NCI-H2227 (cell line): ENCODE results near the gene GPR137.

Experiments
- DNase-seq: peaks from one replicate; lab custom pipeline; 2025; ENCODE audit not compliant: unreplicated experiment; lab: John Stamatoyannopoulos, UW

GPR137 gene

DNA sequence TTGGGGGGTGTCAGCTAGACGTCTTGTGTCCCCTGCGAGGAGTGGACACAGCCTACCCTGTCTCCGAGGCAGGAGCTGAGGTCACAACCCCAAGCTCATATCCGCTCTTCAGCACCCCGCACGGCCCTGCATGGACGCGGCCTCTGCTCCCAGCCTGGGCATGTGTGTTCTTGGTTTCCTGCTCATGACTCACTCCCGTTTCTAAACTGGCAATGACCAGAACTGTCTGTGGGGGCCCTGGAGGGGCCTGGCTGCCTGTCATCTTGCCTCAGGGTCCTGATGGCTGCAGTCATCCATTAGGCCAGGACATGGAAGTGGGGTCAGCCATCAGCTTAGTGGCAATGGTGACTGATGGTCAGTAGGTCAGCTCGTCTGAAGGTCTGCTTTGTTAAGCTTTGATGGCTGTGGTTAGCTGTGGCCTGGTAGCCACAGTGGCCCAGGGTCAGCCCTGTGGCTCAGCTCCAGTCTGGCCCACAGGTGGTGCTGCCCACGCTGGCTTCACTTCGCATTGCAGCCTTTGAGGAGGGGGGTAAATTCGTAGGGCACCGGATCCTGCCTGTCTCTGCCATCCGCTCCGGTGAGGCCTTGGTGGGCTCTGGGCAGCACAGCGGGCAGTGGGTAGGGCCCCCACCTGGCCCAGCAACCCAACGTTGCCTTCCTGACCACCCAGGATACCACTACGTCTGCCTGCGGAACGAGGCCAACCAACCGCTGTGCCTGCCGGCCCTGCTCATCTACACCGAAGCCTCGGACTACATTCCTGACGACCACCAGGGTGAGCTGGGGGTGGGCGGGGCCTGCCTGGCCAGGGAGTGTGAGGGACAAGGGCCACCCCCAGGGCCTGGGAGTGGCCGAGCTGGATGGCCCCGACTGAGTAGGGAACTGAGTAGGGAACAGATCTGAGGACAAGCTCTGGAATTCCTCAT, 22.4 kb upstream of the GPR137 start:
- DNase-seq, result no peak

DNA sequence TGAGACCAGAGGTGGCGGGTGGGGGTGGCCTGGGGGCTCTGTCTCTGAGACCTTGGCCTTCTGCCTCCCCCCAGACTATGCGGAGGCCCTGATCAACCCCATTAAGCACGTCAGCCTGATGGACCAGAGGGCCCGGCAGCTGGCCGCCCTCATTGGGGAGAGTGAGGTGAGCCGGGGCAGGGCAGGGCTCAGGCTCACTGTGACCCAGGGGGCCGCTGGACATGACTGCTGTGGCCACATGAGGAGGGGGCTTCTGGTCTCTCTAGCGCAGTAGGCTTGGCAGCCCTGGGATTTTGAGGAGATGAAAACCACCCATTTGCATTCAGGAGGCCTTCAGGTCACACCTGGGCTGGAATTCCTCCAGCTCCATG, 21.7 kb upstream of the GPR137 start:
- DNase-seq, result no peak

DNA sequence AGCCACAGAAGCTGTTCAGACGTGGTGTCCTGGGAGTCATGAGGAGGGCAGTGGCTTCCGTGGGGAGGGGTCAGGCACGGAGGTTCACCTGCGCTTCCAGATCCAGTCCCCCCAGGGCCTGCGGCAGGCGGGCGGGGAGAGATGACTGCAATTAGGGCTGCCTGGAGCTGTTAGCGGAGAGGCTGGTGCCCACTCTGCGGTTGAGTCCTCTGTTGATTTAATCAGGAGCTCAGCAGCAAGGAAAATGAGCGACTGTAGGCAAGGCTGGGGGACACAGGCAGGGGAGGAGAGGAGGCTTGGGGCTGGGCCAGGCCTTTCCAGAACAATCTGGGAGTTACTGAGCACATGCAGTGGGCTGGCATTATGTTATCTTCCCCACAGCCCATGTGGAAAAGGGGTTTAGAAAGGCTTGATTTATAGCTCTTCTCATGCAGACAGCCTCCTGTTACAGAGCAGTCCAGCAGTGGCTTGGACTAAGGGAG, 21.2 kb upstream of the GPR137 start:
- peak; percentile 62 for DNase-seq

DNA sequence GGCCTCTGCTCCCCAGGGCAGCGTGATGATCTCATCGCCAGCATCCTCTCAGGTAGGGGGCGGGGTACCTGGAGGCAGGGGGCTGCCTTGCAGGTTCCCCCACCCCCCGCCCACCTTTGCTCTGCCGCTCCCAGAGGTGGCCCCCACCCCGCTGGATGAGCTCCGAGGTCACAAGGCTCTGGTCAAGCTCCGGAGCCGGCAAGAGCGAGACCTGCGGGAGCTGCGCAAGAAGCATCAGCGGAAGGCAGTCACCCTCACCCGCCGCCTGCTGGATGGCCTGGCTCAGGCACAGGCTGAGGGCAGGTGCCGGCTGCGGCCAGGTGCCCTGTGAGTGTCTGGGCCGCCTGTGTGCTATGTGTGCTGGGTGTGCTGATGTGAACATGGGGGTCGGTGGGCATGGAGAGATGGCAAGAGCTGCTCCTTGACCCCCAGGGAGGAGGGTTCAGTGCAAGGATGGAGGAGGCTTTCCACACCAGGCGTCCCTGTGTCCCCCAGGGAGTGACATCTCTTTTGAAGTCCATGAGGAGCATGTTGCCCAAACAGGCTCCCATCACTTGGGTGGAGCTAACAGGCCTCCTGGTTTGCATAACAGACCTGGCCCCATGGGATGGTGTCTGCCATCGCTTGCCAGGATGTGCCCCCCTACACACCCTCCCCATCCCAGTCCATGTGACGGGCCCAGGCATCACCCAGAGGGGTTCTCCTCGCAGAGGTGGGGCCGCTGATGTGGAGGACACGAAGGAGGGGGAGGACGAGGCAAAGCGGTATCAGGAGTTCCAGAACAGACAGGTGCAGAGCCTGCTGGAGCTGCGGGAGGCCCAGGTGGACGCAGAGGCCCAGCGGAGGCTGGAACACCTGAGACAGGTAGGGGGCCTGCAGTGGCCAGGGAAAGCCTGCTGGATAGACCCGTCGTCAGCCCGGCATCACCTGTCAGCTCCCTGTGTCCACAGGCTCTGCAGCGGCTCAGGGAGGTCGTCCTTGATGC, 20.2 kb upstream of the GPR137 start:
- no peak for DNase-seq

DNA sequence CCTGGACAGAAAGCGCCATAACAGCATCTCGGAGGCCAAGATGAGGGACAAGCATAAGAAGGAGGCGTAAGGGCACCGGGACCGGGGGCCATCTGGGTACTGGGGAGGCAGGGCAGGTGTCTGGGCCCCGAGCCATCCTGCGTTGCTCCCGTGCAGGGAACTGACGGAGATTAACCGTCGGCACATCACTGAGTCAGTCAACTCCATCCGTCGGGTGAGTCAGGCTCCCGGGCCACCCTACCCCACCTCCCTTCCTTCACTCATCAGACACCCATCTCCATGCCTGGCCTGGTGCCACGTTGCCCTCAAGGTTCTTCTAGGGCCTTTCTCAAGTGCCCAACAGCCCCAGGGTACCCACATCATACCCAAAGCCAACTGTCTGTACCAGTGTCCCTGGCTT, 19.3 kb upstream of the GPR137 start:
- no peak for DNase-seq

DNA sequence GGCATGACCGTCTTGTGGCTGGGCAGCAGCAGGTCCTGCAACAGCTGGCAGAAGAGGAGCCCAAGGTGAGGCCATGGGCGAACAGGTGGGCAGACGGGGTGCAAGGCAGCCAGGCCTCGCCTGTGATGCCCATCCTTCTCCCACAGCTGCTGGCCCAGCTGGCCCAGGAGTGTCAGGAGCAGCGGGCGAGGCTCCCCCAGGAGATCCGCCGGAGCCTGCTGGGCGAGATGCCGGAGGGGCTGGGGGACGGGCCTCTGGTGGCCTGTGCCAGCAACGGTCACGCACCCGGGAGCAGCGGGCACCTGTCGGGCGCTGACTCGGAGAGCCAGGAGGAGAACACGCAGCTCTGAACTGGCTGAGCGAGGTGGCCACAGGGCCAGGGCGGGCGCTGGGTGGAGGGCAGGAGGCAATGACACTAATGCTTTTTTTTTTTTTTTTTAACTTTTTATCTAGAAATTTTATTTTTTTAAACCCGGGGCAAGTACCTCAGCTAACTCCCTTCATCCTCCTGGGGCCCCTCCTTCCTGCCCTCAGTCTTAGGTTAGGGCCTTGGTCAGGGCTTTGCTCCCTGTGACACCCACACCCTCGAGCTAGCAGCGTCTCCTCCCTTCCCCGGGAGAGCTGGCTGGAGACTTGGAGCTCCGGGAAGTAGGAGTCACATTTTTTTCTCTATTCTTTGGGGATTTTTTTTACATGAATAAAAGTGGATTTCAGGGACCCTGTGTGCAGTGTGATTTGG, 18.3 kb upstream of the GPR137 start:
- no peak for DNase-seq

DNA sequence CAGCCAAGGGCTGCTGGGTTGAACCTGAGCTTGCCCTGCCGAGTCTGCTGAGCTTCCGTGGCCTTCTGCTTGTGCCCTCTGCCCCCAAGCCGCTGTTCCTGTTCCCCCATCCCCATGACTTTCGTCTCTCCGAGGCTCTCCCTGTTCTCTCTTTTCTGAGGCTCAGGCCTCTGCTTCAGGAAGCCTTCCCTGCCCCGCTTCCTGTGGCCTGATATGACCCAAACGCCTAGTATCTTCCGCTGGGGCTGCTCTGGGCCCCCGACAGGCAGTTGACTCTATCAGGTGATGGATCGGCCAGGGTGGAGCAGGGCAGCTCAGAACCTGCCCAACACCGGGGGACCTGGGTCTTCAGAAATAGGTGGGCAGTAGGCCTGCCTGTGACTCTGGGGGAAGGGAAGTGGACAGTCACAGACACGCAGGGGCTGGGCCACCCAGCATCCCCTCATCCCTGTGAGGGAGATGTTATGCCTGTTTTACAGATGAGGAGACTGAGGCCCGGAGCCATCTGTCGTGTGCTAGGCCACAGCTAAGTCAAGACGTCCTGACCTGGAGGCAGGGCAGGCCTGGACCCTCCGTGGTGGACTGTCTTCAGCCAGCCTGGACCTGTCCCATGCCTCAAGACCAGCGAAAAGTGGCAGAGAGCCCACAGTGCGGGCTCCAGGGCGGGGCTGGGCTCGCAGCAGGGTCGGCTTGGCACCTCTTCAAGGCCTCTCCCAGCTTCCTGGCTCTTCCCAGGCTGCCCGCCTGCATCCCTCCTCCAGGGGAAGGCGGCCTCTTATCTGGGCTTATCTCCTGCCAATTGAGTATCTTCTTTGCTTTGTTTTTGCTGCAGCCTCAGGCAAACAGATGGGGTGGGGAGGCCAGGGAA, 17.4 kb upstream of the GPR137 start:
- peak; percentile 41 for DNase-seq

DNA sequence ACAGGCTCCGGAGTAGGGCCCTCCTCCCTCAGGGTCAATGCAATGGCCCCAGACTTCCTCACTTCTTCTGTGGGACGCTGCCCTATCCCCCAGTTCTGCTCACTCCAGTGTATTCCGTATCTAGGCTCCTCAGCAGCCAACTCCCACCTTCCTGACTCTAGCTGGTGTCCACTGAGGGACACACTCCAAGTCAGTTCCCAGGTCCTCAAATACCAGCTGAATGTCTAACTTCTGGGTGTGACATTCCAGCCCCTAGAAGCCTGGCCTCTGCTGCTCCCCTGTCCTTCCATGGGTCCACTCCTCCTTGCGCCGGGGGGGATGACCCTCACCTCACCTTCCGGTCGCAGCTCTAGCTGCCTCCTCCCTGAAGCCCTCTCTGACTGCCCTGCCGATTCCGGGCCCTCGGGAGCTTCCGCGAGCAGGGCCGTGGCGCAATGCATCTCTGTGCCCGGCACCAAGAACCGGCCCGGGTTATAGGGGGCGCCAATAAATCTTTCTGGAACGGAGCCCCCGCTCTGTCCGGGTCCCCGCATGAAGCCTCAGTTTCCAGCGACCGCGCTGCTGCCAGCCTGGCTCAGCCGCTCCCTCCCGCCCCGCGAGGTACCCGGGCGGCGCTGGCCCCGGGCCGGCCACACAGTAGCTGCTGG, 16.6 kb upstream of the GPR137 start:
- DNase-seq, result peak; percentile 53

DNA sequence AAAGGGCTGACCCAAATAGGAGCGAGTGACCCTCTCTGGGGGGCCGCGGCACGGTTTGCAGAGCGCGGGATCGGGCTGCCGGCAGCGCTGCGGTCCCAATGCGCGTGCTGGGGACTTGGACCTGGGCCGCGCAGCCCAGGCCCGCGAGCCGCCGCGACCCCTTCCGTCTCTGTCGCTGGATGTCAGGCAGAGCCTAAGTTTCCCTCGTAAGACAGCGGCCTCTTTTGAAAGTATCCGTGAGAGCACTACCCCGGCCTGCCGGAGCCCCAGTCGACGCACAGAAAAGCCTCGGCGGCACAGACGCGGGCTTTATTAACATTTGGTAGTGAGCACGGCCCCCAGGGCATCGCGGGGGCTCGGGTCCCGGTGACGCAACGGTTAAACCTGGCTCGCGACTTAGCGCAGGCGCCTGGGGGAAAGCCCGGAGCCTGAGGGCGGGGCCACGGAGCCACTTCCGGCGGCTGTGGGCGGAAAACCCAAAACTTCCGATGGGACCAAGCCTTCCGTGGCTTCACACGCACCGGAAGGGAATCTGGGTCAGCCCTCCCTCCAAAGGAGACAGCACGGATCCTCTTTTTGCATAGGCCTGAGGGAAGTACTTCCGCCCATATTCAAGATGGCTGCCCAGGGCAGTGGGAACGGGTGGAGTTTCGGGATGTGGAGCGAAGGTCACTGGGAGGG, 16.0 kb upstream of the GPR137 start:
- DNase-seq, result peak; percentile 99

DNA sequence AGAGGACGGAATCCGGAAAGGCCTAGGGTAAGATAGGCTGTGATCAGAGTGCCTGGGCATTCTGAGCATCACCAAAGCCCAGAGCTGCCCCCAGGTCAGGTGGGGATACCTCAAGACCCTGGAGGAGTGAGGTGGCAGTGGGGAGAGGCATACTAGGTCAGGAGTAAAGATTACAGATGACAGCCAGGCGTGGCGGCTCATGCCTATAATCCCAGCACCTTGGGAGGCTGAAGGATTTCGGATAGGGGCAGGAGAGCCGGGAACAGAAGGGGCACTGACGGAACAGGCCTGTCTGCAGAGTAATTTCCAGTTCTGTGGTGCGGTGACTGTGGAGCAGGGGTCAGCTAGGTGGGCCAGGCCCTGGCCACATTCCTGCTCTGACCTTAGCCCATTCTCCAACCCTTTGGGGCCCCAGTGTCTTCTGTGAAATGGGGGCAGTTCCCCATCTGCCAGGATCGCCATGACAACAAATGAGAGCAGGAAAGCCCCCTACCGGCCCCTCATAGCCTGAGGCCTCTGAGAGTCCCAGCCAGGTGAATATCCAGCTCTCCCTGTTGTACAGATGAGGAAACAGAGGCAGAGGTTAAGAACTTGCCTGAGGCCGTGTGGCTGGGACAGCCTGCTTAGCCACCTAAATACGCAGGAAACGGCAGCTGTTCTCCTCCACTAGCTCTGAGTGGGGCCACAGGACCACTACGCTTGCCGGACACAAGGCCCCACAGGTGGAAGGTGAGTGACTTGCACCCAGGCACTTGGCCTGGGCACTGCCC, 10.4 kb upstream of the GPR137 start:
- no peak for DNase-seq

DNA sequence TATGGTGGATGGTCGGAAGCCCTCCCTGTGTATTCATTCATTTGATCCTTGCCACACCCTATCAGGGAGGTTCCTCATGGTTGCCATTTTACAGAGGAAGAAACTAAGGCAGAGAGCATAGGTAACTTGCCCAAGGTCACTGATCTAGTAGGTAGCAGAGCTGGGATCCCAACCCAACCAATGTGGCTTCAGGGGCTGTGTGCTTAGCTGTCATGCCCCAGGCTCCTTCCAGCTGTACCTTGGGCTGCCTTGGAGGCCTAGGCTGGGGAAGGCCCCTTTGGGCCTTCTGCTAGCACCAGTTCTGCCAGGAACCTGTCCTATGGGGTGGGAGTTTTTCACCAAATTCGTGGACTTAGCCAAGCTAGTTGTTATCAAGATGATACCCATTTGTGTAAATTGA, 9.8 kb upstream of the GPR137 start:
- DNase-seq, result no peak

DNA sequence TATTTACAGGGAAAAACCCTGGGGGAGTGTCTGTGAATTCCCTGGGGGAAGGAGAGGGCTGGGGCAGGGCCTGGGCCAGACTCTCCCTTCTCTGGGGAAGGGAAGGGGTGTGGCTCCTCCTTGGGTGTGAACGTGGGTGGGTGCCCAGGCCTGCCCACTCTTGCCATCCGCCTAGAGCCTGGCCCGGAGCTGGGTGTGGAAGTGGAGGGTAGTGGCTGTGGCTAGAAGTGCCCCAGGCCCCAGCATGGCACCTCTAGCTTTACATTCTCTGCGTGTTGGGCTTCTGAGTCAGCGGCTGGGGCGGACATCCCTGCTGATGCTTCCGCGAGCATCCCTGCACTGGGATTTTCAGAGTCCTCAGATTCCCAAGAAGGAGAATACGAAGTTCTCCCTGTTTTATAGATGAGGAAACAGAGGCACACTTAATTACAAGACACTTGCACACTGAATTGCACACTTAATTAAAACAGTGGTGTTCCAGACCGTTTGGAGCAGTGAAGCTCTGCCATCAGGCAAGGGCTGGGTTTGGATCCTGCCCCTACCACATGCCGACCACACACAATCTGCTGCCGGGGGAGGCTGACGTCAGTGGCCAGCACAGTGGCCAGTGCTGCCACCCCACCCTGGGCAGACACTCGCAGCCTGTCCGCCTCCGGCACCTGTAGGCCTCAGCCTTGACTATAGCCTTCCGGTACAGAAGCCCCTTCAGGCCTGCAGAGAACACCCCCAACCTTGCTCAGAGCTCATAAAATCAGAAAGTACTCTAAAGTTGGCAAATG, 8.8 kb upstream of the GPR137 start:
- DNase-seq, result no peak

DNA sequence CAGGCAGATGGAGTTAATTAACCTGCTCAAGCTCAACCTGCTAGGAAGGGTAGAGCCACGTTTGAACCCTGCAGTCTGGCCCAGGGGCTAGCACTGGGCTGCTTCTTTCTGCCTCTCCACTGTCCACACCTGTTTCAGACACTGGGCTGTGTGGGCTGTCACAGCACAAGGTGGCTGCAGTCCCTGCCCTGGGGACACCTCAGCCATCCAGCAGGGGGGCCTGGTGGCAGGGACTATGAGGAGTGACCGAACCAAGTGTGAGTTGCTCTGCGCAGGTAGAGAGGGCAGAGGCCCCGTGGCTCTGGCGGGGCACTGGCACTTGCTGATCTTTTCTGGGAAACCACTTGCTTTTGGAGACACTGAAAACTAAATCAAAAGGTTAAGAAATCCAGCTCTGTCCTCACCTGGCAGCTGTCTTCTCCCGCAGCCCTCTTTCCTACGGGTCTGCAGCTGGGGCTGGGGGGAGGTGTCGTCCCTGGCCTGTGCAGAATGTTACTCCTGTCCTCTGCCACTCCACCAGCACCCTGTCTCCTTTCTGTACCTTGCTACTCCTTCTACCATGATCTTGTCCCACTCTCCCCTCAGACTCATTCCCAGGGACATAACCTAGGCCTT, 7.0 kb upstream of the GPR137 start:
- no peak for DNase-seq

DNA sequence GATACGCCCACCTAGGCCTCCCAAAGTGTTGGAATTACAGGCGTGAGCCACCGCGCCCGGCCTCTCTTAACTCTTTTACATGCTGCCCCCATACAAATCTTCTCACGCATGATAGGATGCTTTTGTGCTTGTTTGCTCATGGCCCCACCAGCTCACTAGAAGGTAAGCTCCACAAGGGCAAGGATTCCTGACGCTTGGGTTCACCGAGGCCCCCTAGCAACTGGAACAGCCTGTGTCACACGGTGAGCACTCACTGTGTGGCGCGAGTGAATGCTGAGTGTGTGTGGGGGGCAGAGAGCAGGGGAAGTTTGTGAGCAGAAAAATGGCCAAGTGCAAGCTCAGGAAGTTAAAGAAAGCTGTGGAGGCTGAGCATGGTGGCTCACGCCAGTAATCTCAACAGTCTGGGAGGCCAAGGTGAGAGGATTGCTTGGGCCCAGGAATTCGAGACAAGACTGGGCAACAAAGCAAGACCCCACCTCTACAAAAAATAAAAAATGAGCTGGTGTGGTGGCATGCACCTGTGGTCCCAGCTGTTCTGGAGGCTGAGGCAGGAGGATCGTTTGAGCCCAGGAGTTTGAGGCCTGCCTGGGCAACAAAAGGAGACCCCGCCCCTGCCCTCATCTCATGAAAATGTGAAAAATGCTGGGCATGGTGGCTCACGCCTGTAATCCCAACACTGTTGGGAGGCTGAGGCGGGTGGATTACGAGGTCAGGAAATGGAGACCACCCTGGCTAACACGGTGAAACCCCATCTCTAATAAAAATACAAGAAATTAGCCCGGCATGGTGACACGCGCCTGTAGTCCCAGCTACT, 3.5 kb upstream of the GPR137 start:
- DNase-seq, result no peak

DNA sequence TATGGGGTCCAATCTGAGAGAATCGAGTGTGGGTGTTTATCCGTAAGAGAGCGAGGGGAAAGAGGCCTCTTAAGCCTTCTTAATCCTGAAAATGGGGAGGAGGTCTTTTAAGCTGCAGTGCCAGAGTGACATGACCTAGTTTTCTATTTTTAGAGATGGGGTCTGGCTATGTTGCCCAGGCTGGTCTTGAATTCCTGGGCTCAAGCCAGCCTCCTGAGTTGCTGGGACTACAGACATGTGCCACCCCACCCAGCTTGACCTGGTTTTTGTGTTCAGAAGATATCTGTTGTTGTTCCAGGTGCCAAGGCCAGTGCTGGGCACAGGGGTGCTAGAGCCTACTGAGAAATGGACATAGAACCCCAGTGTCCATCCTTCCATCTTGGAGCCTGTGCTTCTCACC, 2.6 kb upstream of the GPR137 start:
- DNase-seq, result no peak
